Astrocyte (in vitro differentiated cells and primary cell): ENCODE measurements around the gene PIGC. TPM values are rescaled to one million over a fixed set of nuclear protein-coding genes. Genes with fewer than 3 reads are reported as not detected.

Experiments used
- DNase-seq: peaks from one replicate; pipeline ENCODE4 v3.0.0-alpha.2; 2010; ENCODE audit warnings: low read depth
- FAIRE-seq: peaks from 2 replicates; lab custom pipeline; 2011; peaks lifted over from hg19 to GRCh38; lab: Jason Lieb, UNC
- H2AFZ ChIP-seq: 2 replicates; pipeline ENCODE4 v1.6.0; 2012; ENCODE audit warnings: low read depth, low read length, inconsistent platforms
- H3K27ac ChIP-seq: 2 replicates; pipeline ENCODE4 v1.5.1; 2011; ENCODE audit warnings: low read depth, low read length, inconsistent platforms
- H3K27me3 ChIP-seq: 2 replicates; pipeline ENCODE4 v1.6.0; 2011; ENCODE audit warnings: low read length, inconsistent platforms; ENCODE audit not compliant: insufficient read depth
- H3K36me3 ChIP-seq: 2 replicates; pipeline ENCODE4 v1.5.1; 2011; ENCODE audit warnings: low read length, inconsistent platforms; ENCODE audit not compliant: insufficient read depth
- H3K4me1 ChIP-seq: 2 replicates; pipeline ENCODE4 v1.5.1; 2011; ENCODE audit warnings: low read length, inconsistent platforms; ENCODE audit not compliant: insufficient read depth
- H3K4me2 ChIP-seq: 2 replicates; pipeline ENCODE4 v1.6.0; 2012; ENCODE audit warnings: low read length, inconsistent platforms
- H3K4me3 ChIP-seq: 2 replicates; pipeline ENCODE4 v1.5.1; 2011; ENCODE audit warnings: low read depth, mild to moderate bottlenecking, low read length, inconsistent platforms; ENCODE audit not compliant: insufficient read depth
- H3K79me2 ChIP-seq: 2 replicates; pipeline ENCODE4 v1.6.0; 2012; ENCODE audit warnings: mild to moderate bottlenecking, low read length, inconsistent platforms; ENCODE audit not compliant: insufficient read depth
- H3K9ac ChIP-seq: 2 replicates; pipeline ENCODE4 v1.6.0; 2012; ENCODE audit warnings: mild to moderate bottlenecking, low read length, inconsistent platforms
- H3K9me3 ChIP-seq: 2 replicates; pipeline ENCODE4 v1.5.1; 2012; ENCODE audit warnings: low read depth, mild to moderate bottlenecking, low read length, inconsistent platforms; ENCODE audit not compliant: insufficient read depth
- H4K20me1 ChIP-seq: 2 replicates; pipeline ENCODE4 v1.6.0; 2012; ENCODE audit warnings: low read length, inconsistent platforms; ENCODE audit not compliant: insufficient read depth
- H3K27ac Mint-ChIP-seq: one replicate; pipeline ENCODE4 v1.8.0; 2021; ENCODE audit warnings: mild to moderate bottlenecking, mixed read lengths; ENCODE audit not compliant: unreplicated experiment
- H3K27me3 Mint-ChIP-seq: one replicate; pipeline ENCODE4 v1.8.0; 2021; ENCODE audit warnings: low read depth, mixed read lengths; ENCODE audit not compliant: unreplicated experiment
- H3K36me3 Mint-ChIP-seq: one replicate; pipeline ENCODE4 v1.8.0; 2021; ENCODE audit warnings: low read depth, mixed read lengths; ENCODE audit not compliant: unreplicated experiment
- H3K4me1 Mint-ChIP-seq: one replicate; pipeline ENCODE4 v1.8.0; 2021; ENCODE audit warnings: low read depth, mixed read lengths; ENCODE audit not compliant: unreplicated experiment
- H3K4me3 Mint-ChIP-seq: one replicate; pipeline ENCODE4 v1.8.0; 2021; ENCODE audit warnings: mild to moderate bottlenecking, moderate library complexity, mixed read lengths; ENCODE audit not compliant: unreplicated experiment
- H3K9me3 Mint-ChIP-seq: one replicate; pipeline ENCODE4 v1.8.0; 2021; ENCODE audit warnings: mild to moderate bottlenecking, mixed read lengths; ENCODE audit not compliant: unreplicated experiment
- CTCF ChIP-seq: IDR thresholded peaks from 2 replicates; pipeline ENCODE4 v1.5.1; 2011; ENCODE audit warnings: low read depth, mild to moderate bottlenecking, inconsistent platforms, low read length, moderate library complexity; ENCODE audit not compliant: insufficient read depth
- EZH2 ChIP-seq: IDR thresholded peaks from 2 replicates; pipeline ENCODE4 v1.6.1; 2012; ENCODE audit warnings: mild to moderate bottlenecking, low read length, inconsistent platforms; ENCODE audit not compliant: insufficient read depth
- total RNA-seq: library from RNA; stranded (reverse); gene quantifications from 2 replicates; pipeline ENCODE4 v1.2.1, GENCODE V29; 2021

Gene PIGC
- total RNA-seq, 1 donor from 2014 or later = 17.8 TPM

- no peak overlapping the region for H3K27ac Mint-ChIP-seq
- peak; percentile 79 for TF ChIP-seq CTCF
- TF ChIP-seq EZH2 = no peak
- DNase-seq (peak; percentile 55), FAIRE-seq (peak; percentile 49)
- Histone ChIP-seq H3K79me2 (no peaks in the 10 kb centered on the region), H3K4me3 (no peak overlapping the region), H3K27ac (no peak overlapping the region), H3K4me1 (no peaks in the 10 kb centered on the region), H3K27me3 (no peaks in the 10 kb centered on the region), H3K4me2 (no peak overlapping the region), H4K20me1 (peaks cover 4% of the 10 kb centered on the region), H3K9me3 (no peaks in the 10 kb centered on the region), H3K9ac (no peak overlapping the region), H3K36me3 (no peaks in the 10 kb centered on the region), H2AFZ (no peak overlapping the region)
- peaks cover 2% of the 10 kb centered on the region for H3K4me1 Mint-ChIP-seq
- peaks cover 2% of the 10 kb centered on the region for H3K9me3 Mint-ChIP-seq
- H3K27me3 Mint-ChIP-seq = no peaks in the 10 kb centered on the region
- H3K36me3 Mint-ChIP-seq = no peaks in the 10 kb centered on the region
- no peak overlapping the region for H3K4me3 Mint-ChIP-seq
Observed at GRCh38 chr1:172429331-172430127, 14.3 kb downstream of the PIGC start.

GRCh38 chr1:172427191-172427590, 16.7 kb downstream of the PIGC start:
- TF ChIP-seq EZH2 = no peak
- TF ChIP-seq CTCF = no peak
- H3K36me3 Mint-ChIP-seq = no peaks in the 10 kb centered on the region
- no peaks in the 10 kb centered on the region for H3K36me3 ChIP-seq
- no peak overlapping the region for H3K27ac ChIP-seq
- H3K4me1 ChIP-seq = no peaks in the 10 kb centered on the region
- no peak overlapping the region for H3K4me2 ChIP-seq
- H3K9me3 ChIP-seq = no peaks in the 10 kb centered on the region
- peaks cover 4% of the 10 kb centered on the region for H4K20me1 ChIP-seq
- H3K4me1 Mint-ChIP-seq = peaks cover 2% of the 10 kb centered on the region
- no peak overlapping the region for H3K9ac ChIP-seq
- no peak overlapping the region for H2AFZ ChIP-seq
- H3K4me3 Mint-ChIP-seq = no peak overlapping the region
- no peaks in the 10 kb centered on the region for H3K27me3 ChIP-seq
- no peak for FAIRE-seq
- H3K9me3 Mint-ChIP-seq = no peaks in the 10 kb centered on the region
- H3K4me3 ChIP-seq = no peak overlapping the region
- no peaks in the 10 kb centered on the region for H3K79me2 ChIP-seq
- no peak for DNase-seq
- no peaks in the 10 kb centered on the region for H3K27me3 Mint-ChIP-seq
- no peak overlapping the region for H3K27ac Mint-ChIP-seq

GRCh38 chr1:172425339-172425738, 18.5 kb downstream of the PIGC start:
- no peak overlapping the region for H3K4me3 ChIP-seq
- DNase-seq = no peak
- H3K36me3 ChIP-seq = no peaks in the 10 kb centered on the region
- Mint-ChIP-seq H3K9me3 (no peaks in the 10 kb centered on the region), H3K4me3 (no peak overlapping the region), H3K27me3 (no peaks in the 10 kb centered on the region), H3K27ac (no peak overlapping the region), H3K4me1 (peaks cover 2% of the 10 kb centered on the region), H3K36me3 (no peaks in the 10 kb centered on the region)
- no peak overlapping the region for H3K27ac ChIP-seq
- no peak overlapping the region for H3K4me2 ChIP-seq
- H3K79me2 ChIP-seq = no peaks in the 10 kb centered on the region
- no peak overlapping the region for H2AFZ ChIP-seq
- no peaks in the 10 kb centered on the region for H3K27me3 ChIP-seq
- H3K9ac ChIP-seq = no peak overlapping the region
- no peak for TF ChIP-seq CTCF
- no peak for TF ChIP-seq EZH2
- H4K20me1 ChIP-seq = peaks cover 4% of the 10 kb centered on the region
- H3K9me3 ChIP-seq = no peaks in the 10 kb centered on the region
- FAIRE-seq = no peak
- H3K4me1 ChIP-seq = no peaks in the 10 kb centered on the region
